K562 (cell line): ENCODE results near the gene PRSS21. TPM values are rescaled to one million over a fixed set of nuclear protein-coding genes. Genes with fewer than 3 reads are reported as not detected.

Experiments used
- ARNT ChIP-seq, 2 experiments: fragments of 450-650 bp; IDR thresholded peaks; 2 replicates each; pipeline ENCODE4 v1.6.1; 2016; ENCODE audit warnings: mild to moderate bottlenecking in 1 of 2
- DEAF1 ChIP-seq: fragments of 450-650 bp; formaldehyde crosslinking; IDR thresholded peaks from 2 replicates; pipeline ENCODE4 v1.4.0; 2020; ENCODE audit warnings: mild to moderate bottlenecking, moderate library complexity
- ETS1 ChIP-seq: conservative IDR thresholded peaks from 2 replicates; pipeline ENCODE4 v1.6.1; 2011; ENCODE audit warnings: low read depth, mild to moderate bottlenecking, low read length; ENCODE audit not compliant: control insufficient read depth
- GABPB1 ChIP-seq: sonication (generic); formaldehyde crosslinking; IDR thresholded peaks from 2 replicates; pipeline ENCODE4 v1.8.0; 2022; ENCODE audit warnings: mild to moderate bottlenecking, missing genetic modification reagents
- MCM7 ChIP-seq, 2 experiments: fragments of 450-650 bp; IDR thresholded peaks; 2 replicates each; pipeline ENCODE4 v1.6.1; 2016 to 2018
- MLX ChIP-seq, 2 experiments: fragments of 450-650 bp in 1 of 2; sonication (generic) in 1 of 2; formaldehyde crosslinking; conservative IDR thresholded peaks; 2 replicates each; pipeline versions ENCODE4 v1.4.0 to v1.8.1; 2020 to 2022; ENCODE audit warnings: mild to moderate bottlenecking in 1 of 2, missing genetic modification reagents in 1 of 2
- NCOA1 ChIP-seq: fragments of 450-650 bp; IDR thresholded peaks from 2 replicates; pipeline ENCODE4 v1.6.1; 2016; ENCODE audit warnings: low read depth
- POLR2H ChIP-seq: IDR thresholded peaks from 2 replicates; pipeline ENCODE4 v1.6.1; 2016; ENCODE audit warnings: missing genetic modification characterization, low read depth, mild to moderate bottlenecking, control low read depth, missing compliant biosample characterization, moderate library complexity
- PYGO2 ChIP-seq: fragments of 450-650 bp; IDR thresholded peaks from 2 replicates; pipeline ENCODE4 v1.6.1; 2016; ENCODE audit warnings: mild to moderate bottlenecking, missing genetic modification characterization, moderate library complexity, missing compliant biosample characterization
- TFAP4 ChIP-seq: sonication (generic); formaldehyde crosslinking; IDR thresholded peaks from 2 replicates; pipeline ENCODE4 v1.8.0; 2022; ENCODE audit warnings: missing genetic modification reagents, mild to moderate bottlenecking, moderate library complexity, borderline replicate concordance
- XRCC5 ChIP-seq: fragments of 200-400 bp; formaldehyde crosslinking; IDR thresholded peaks from 2 replicates; pipeline ENCODE4 v1.6.1; 2017; ENCODE audit warnings: low read depth, mild to moderate bottlenecking, low read length
- ZNF175 ChIP-seq: fragments of 200-800 bp; sonication (Bioruptor generic); IDR thresholded peaks from 2 replicates; pipeline ENCODE4 v1.6.1; 2016; ENCODE audit warnings: low read depth, mild to moderate bottlenecking, missing genetic modification characterization, missing compliant biosample characterization
- ZNF551 ChIP-seq: fragments of 250-450 bp; sonication (Bioruptor Pico); IDR thresholded peaks from 2 replicates; pipeline ENCODE4 v1.5.0; 2021; ENCODE audit warnings: mild to moderate bottlenecking, moderate library complexity
- polyA plus RNA-seq, 8 experiments: library from polyadenylated mRNA; depleted of rRNA in 4 of 8; stranded (reverse) in 5 of 8; unstranded in 3 of 8; fragments of >200 nt; fragmentation: Nextera tagmentation in 2 of 8; fragmentation: Illumina TruSeq in 1 of 8; extraction: Ambion mirVana in 2 of 8; extraction: Trizol in 1 of 8; gene quantifications; 2 replicates each; pipeline versions ENCODE4 v1.2.1 to v1.2.3, GENCODE V29; 2011 to 2014; ENCODE audit warnings: inconsistent platforms in 1 of 8, missing spikeins in 1 of 8
- total RNA-seq, 7 experiments: library from RNA; depleted of rRNA in 6 of 7; stranded (reverse); fragments of >200 nt in 6 of 7; fragmentation: Illumina TruSeq in 2 of 7; extraction: Trizol in 2 of 7; gene quantifications; 2 replicates each; pipeline versions ENCODE4 v1.2.1 to v1.2.3, GENCODE V29; 2011 to 2021; ENCODE audit warnings: low replicate concordance in 1 of 7

The PRSS21 gene
- total and polyA plus RNA-seq, 9 of the 15 experiments (the other 6 are each of a cell fraction or from before 2014, with no cell fraction given), result 12.1 to 121 (median 61.3) TPM

- no peak for TF ChIP-seq ETS1
- TF ChIP-seq ARNT (IDR thresholded peaks at IDR 0.05), result no peak
- no peak for TF ChIP-seq MLX (CRISPR knock-in tag; conservative IDR thresholded peaks at IDR 0.05)
- peak; percentile 39; the same call in 1 of the 2 replicates for TF ChIP-seq XRCC5
- no peak for TF ChIP-seq NCOA1
- no peak for TF ChIP-seq GABPB1 (CRISPR knock-in tag)
- TF ChIP-seq DEAF1 (CRISPR knock-in tag), result no peak
- no peak for TF ChIP-seq ZNF551 (CRISPR knock-in tag)
- no peak for TF ChIP-seq ZNF175 (CRISPR knock-in tag)
- TF ChIP-seq POLR2H (tag), result no peak
- TF ChIP-seq MCM7 (IDR thresholded peaks at IDR 0.05), result no peak
- TF ChIP-seq PYGO2 (tag), result no peak
- 0 out of 2 replicates have a peak, but pooled peaks have one; percentile 28 for TF ChIP-seq TFAP4 (CRISPR knock-in tag)
Observed at GRCh38 chr16:2770057-2770951, 46.7 kb upstream of the PRSS21 start (continued).
